Brain pericyte (primary cell): ENCODE data around the gene PTGER1.

ENCODE experiments used
- DNase-seq: peaks from one replicate; pipeline ENCODE4 v3.0.0-alpha.2; 2012; ENCODE audit warnings: low read depth, low spot score

PTGER1 gene

DNA sequence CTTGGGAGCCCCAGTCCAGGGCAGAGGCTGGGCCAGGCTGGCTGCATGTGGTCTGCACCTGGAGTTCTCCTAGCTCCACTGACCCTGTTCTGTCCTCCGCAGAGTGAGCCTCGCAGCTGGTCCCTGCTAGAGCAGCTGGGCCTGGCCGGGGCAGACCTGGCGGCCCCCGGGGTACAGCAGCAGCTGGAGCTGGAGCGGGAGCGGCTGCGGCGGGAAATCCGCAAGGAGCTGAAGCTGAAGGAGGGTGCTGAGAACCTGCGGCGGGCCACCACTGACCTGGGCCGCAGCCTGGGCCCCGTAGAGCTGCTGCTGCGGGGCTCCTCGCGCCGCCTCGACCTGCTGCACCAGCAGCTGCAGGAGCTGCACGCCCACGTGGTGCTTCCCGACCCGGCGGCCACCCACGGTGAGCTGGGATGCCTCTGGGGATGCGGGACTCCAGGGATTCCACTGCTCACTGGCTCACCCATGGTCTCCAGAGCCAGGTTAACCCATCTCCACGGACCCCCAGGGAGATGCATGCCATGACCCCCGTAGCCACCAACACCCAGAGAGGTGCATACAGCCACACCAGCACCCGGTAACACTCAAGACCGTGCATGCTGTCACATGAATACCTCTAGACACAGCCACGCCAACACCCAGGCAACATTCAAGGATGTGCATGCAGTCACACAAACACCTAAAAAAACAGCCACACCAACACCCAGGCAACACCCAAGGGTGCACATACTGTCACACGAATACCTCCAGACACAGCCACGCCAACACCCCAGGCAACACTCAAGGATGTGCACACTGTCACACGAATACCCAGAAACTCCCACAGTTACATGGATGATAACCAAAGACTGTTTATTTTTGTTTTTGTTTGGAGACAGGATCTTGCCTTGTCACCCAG, 33.9 kb downstream of the PTGER1 start:
- DNase-seq: no peak

DNA sequence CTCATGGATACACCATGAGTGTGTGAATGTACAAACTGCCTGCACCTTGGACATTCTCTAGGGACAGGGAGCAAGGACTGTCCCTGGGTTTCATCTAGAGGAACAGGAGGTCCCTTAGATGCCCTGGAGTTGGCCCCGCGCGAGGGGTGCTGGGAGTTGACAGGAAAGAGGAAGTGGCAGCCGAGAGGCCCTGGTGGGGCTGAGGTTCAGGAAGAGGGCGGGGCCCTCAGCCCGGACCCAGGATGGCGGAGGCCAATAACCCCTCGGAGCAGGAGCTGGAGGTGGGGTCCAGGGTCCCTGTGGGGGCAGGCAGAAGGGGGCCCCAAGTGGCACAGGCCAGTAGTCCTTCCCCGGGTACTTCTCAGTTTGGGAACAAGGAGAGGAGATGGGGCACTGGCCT, 35.1 kb downstream of the PTGER1 start:
- no peak for DNase-seq

GRCh38 chr19:14439014-14439413, 36.1 kb downstream of the PTGER1 start:
- no peak for DNase-seq

GRCh38 chr19:14437578-14438140, 37.5 kb downstream of the PTGER1 start:
- no peak for DNase-seq

- DNase-seq: no peak
Measured at GRCh38 chr19:14435320-14436050, 39.7 kb downstream of the PTGER1 start.

- DNase-seq: no peak
Measured at GRCh38 chr19:14434543-14435319, 40.4 kb downstream of the PTGER1 start.

GRCh38 chr19:14433554-14434501, 41.3 kb downstream of the PTGER1 start:
- DNase-seq: no peak

DNA sequence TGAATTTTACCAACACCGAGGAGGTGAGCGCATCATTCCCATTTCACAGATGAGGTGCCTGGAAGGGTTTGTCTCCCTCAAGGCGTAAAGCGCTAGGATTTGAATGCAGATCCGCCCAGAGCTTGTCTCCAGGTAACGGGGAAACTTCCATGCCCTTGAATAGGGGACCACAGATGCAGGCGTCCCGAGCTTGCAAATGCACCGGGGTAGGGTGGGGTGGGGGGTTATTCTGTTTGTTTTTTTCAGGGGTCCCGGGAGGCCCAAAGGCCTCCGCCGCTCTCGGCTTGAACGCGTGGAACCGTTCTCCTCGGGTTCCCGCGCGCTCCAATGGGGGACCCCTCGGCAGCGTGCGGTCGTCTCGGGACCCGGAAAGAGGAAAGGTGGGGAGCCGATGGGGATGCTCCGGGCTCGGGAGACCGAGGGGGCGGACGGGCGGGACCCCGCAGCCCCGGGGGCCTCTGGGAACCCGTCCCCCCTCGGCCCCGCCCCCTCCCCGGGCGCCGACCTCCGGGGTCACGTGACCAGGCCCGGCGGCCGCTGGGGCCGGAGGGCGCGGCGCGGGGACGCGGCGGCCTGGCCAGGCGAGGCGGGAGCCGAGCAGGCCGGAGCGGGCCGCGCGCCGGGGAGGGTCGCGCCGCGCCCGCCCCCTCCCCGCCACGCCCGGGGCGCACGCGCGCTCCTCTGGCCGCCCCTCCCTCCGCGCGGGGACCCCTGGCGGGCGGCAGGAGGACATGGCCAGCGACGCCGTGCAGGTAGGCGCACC, 42.2 kb downstream of the PTGER1 start, which contains the start of gene PKN1:
PKN1 (plus strand) TSS at position 516 of the 763 bp plus-strand sequence; CDS start at position 732, 216 bp downstream.
- DNase-seq: no peak

GRCh38 chr19:14430712-14431111, 44.4 kb downstream of the PTGER1 start:
- DNase-seq: no peak

DNA sequence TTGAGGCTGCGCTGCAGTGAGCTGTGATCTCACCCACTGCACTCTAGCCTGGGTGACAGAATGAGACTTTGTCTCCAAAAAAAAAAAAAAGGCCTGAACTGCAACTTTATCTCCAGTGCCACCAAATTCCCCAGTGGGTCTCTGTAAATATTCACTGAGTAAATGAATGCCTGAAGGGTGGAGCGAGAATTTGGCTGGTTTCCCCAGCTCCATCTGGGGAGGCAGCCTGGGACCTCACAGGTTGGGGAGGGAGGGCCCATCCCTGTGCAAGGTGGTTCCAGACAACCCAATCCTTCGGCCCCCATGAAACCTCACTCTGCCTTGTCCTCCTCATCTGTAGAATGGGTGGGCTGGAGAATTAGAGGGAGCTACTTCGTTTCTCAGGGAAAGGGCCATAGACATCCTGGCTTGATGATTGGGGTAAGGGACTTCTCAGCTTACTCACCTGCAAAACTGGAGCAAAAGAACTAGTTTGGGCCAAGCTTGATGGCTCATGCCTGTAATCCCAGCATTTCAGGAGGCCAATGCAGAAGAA, 46.2 kb downstream of the PTGER1 start:
- no peak for DNase-seq

DNA sequence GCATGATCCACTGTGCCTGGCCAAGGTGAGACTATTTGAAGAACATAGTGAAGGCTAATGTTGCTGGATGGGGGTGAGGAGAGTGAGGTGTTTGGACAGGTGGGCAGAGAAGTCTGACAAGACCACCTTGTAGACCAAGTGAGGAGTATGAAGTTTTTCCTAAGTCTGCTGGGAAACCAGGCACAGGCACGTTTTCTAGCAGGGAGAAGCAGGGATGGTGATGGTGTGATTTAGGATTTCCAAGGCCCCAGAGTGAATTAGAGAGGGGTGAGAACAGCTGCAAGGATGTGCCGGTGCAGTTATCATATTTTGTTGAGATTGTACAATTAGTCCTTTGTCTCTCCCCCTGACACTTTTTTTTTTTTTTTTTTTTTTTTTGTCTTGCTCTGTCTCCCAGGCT, 47.7 kb downstream of the PTGER1 start:
- no peak for DNase-seq

DNA sequence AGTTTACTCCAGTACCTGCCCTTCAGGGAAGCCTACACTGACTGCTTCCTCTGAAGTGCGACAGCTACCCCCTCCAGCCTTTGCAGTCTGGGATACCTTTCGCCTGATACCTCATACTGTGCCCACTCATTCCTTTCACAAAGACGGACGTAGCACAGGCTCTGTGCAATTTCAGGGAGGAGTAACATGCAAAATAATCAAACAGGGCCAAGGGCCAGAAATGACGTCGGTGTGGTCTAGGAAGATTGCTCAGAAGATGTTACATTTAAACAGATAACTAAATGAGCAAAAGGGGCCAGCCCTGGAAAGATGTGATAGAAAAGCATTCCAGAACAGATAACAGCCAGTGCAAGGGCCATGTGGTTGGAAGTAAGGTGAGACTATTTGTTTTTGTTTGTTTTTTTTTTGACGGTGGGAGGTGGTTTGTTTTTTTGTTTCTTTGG, 49.4 kb downstream of the PTGER1 start:
- no peak for DNase-seq
